HG02973 (cell line): ENCODE data around the gene MYH14.
"Not testable (repeated sequence)": the region's sequence is repeated elsewhere in the genome, so short reads cannot be mapped to it uniquely, and the experiment has no call there.

Source experiments
- ATAC-seq: cut with Tn5 transposase; IDR thresholded peaks from one replicate; pipeline ENCODE4 v1.9.1; 2021; ENCODE audit warnings: moderate library complexity; ENCODE audit not compliant: unreplicated experiment

The MYH14 gene

GRCh38 chr19:50330365-50331078 is 127.1 kb downstream of the MYH14 start:
- ATAC-seq = peak; percentile 24

- no peak for ATAC-seq
Observed at GRCh38 chr19:50331221-50331993, 128.0 kb downstream of the MYH14 start.

DNA sequence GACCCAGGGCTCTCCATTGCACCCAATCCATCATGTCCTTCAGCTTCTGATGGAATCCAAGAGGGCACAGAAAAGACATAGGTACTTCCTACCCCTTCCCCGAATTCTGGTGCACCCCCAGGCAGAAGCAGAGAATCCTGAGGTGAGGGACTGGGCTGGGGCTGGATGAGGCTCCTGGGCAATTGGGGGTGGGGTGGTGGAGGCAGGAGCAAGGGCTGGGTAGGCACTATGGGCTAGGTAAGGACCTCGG is 128.5 kb downstream of the MYH14 start:
- no peak for ATAC-seq

GRCh38 chr19:50332244-50333038 is 129.0 kb downstream of the MYH14 start:
- no peak for ATAC-seq

GRCh38 chr19:50333235-50333736 is 129.9 kb downstream of the MYH14 start:
- ATAC-seq = peak; percentile 37

- ATAC-seq = peak; percentile 13
Observed at GRCh38 chr19:50333737-50334617, 130.6 kb downstream of the MYH14 start.

GRCh38 chr19:50334741-50335421 is 131.5 kb downstream of the MYH14 start:
- ATAC-seq = no peak

GRCh38 chr19:50337031-50337430 is 133.6 kb downstream of the MYH14 start:
- not testable (repeated sequence) for ATAC-seq

DNA sequence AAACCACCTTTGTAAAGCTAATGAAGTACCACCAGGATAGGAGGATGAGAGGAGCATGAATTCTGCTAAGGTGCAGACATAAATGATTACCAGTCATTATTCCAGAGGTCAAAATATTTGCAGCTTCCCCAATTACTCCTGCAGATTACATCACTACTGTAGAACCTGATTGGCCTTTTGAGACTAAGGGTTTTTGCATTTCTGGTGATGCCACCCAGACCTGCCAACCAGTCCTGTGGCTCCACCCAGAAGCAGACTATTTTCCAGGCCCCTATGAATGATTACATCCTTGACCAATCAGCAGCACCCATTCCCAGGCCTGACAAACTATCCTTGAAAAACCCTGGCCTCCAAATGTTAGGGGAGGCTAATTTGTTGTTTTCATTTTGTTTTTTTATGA is 136.9 kb downstream of the MYH14 start:
- no peak for ATAC-seq

- peak; percentile 55 for ATAC-seq
Observed at GRCh38 chr19:50341091-50341564, 137.7 kb downstream of the MYH14 start.

DNA sequence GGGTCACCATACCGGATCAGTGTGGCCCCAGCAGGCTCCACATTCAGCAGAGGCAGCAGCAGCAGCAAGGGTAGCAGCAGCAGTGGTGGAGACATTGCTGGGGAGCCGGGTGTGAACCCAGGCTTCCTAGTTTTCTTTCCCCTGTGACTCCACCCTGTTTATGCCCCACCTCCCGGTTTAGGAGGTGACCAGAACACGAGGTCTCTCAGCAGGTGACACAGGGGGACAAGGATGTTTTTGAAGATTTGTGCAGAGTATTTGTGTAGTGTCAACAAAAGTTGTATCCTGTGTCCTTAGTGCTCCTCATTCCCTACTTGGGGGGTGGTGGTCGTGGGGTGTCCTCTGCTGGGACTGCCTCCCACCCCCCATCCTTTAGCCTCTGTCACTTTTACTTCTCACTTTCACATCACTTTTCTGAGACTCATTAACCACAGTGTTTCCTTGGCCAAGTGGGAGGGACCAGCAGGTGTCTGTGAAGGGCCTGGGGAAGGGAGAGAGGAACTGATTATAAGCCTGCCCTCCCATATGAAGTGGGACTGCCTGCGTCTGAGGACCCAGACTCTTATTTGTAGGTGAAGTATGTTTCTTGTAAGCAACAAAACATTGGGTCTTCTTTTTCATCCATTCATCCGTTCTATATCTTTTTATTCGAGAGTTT is 141.4 kb downstream of the MYH14 start:
- ATAC-seq = no peak

DNA sequence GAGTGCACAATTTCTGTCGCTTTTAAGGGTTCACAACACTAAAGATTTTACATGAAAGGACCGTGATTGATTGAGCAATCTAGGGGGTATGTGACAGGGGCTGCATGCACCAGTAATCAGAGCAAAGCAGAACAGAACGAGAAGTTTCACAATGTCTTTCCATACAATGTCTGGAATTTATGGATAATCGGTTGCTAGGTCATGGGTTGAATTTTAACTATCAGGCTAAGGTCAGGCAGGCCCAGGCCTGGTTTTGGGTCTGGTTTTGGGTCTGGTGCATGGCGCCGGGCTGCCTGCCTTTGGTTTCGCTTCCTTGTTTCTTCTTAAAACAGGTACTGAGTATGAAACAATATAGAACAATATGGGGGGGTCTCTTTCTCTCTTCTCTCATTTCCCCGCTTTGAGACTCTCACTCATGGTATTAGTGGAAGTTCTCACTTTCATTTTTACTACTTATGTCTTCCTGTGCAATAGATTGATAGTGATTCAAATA is 143.7 kb downstream of the MYH14 start:
- ATAC-seq = not testable (repeated sequence)

DNA sequence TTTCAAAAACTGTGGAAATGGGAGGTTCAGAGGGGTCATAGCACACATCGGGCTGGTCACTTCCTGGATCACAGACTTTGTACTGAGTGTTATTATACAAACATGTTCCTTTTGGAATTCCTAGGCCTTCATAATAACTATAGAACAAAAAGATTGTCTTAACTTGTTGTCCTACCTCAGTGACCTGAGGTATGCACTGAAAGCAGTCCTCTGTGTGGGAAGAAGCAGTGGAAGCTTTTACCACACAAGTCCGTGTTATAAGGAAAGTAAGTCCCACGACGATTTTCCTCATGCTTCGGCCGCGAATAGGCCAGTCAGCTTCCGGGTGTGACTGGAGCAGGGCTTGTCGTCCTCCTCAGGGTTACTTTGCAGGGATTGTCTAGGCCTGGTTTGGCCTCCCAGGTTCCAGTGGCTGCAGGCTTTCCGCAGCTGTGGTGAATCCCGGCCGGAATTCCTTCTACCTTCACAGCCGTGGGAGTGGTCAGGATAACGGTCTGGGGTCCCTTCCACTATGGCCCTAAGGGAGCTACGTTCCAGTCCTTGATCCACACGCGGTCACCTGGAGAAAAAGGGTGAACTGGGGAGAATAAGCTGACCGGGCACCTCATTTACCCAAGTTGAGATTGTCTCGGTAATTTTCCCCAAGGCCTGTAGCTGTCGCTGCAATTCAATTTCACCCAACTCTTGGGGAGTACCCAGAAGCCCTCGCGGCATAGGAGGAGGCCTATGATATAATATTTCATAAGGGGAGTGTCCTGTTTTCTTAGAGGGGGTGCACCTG is 146.0 kb downstream of the MYH14 start:
- ATAC-seq = no peak

DNA sequence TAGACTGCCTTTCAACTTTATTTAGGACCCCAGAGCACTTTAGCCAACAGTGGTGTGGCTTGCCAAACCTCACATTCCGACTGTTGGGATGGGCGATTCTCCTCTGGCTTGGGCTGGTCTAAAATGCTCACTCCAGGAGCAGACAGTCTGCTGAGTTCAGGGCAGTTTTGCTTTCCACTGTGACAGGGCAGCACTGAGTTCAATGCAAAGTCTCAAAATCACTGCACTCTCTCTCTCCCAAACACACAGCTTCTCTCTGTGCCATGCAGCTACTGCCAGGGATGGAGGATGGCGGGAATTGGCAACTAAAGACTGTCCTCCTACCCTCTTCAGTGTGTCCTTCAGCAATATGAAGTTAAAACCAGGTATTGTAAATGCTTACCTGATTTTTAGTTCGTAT is 148.8 kb downstream of the MYH14 start:
- no peak for ATAC-seq

- ATAC-seq = not testable (repeated sequence)
Observed at GRCh38 chr19:50353487-50353880, 150.1 kb downstream of the MYH14 start.

DNA sequence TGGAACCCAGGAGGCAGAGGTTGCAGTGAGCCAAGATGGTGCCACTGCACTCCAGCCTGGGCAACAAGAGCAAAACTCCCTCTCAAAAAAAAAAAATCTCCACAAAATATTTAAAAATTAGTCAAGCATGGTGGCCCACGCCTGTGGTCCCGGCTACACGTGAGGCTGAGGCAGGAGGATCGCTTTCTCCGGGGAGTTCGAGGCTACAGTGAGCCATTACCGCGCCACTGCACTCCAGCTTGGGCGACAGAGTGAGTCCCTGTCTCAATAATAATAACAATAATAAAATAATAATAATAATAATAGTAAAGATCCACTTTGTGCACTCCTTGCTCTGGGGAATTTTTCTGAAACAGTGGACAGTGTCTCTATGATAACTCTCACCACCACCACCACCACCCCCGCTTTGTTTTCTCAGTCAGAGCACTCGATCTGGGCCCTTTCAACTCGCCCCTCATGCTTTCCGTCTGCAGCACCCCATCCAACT is 153.3 kb downstream of the MYH14 start:
- no peak for ATAC-seq

DNA sequence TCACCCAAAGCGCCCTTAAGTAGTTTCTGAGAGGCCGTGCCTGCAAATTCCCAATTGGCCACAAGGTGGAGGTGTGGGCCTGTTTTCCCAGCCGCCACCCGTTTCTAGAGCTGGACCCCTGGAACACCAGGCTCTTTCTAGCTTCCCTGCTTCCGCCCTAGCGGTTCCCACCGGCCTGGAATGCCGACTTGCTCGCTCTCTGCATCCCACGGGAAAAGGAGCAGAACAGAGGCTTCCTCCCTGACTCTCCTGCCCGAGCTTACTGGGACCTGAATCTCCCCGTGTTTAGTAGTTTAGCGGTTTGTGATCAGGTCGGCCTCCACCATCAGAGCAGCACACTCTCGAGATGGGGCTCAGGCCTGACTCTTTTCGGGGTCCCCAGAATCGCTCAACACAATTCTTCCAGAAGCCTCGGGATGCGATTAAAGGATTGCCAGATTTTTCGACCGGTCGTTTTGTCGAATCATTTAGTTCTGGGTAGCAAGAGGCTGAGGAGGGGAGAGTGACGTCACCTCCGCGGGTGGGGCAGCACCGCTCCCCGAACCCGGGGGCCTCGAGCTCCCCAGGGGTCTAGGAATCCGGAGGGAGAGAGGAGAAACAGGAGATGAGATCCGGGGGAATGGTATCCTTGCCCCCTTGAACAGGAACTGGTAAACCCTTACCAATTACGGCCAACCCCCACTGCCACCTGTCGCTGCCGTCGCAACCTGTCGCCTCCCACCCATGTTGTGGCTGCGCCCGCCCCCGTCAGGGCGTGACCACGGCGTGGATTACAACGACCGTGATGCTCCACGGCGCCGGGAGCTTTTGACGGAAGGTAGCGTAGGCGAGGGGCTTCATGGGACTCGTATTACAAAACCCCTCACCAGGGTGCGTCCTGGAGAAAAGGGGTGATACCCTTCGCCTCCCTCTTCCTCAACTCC is 154.0 kb downstream of the MYH14 start:
- ATAC-seq = peak; percentile 41
